SKM-1 (cell line): ENCODE measurements around the gene ANGPTL5.
"Not testable (repeated sequence)": the region's sequence is repeated elsewhere in the genome, so short reads cannot be mapped to it uniquely, and the experiment has no call there.

Experiments
- DNase-seq: peaks from one replicate; lab custom pipeline; 2025; ENCODE audit not compliant: unreplicated experiment; lab: John Stamatoyannopoulos, UW

Gene ANGPTL5

GRCh38 chr11:101894505-101894904, 21.8 kb downstream of the ANGPTL5 start:
- DNase-seq: no peak

- no peak for DNase-seq
Observed at GRCh38 chr11:101889767-101890166, 26.6 kb downstream of the ANGPTL5 start.

- DNase-seq: no peak
Observed at GRCh38 chr11:101885631-101886030, 30.7 kb downstream of the ANGPTL5 start.

GRCh38 chr11:101881586-101881985, 34.7 kb downstream of the ANGPTL5 start:
- no peak for DNase-seq

- no peak for DNase-seq
Observed at GRCh38 chr11:101880222-101880621, 36.1 kb downstream of the ANGPTL5 start.

GRCh38 chr11:101872171-101872882, 44.0 kb downstream of the ANGPTL5 start:
- DNase-seq: no peak

- DNase-seq: no peak
Observed at GRCh38 chr11:101870510-101870909, 45.8 kb downstream of the ANGPTL5 start.

- DNase-seq: no peak
Observed at GRCh38 chr11:101867951-101868350, 48.4 kb downstream of the ANGPTL5 start.

- DNase-seq: no peak
Observed at GRCh38 chr11:101866619-101867491, 49.5 kb downstream of the ANGPTL5 start.

- DNase-seq: no peak
Observed at GRCh38 chr11:101864098-101864497, 52.2 kb downstream of the ANGPTL5 start.

GRCh38 chr11:101863361-101863760, 53.0 kb downstream of the ANGPTL5 start:
- no peak for DNase-seq

- DNase-seq: no peak
Observed at GRCh38 chr11:101862391-101863233, 53.7 kb downstream of the ANGPTL5 start.

- peak; percentile 7 for DNase-seq
Observed at GRCh38 chr11:101860696-101861427, 55.5 kb downstream of the ANGPTL5 start.

GRCh38 chr11:101852260-101852659, 64.1 kb downstream of the ANGPTL5 start:
- not testable (repeated sequence) for DNase-seq

GRCh38 chr11:101848262-101848661, 68.1 kb downstream of the ANGPTL5 start:
- DNase-seq: peak; percentile 4

GRCh38 chr11:101844608-101845007, 71.7 kb downstream of the ANGPTL5 start:
- DNase-seq: no peak

- DNase-seq: no peak
Observed at GRCh38 chr11:101840704-101841103, 75.6 kb downstream of the ANGPTL5 start.
